ENCODE results near the gene ABTB2. TPM values are rescaled to one million over a fixed set of nuclear protein-coding genes. Genes with fewer than 3 reads are reported as not detected.

The ABTB2 gene
- total RNA-seq, 1 donor from 2014 or later = 3.2 TPM

DNA sequence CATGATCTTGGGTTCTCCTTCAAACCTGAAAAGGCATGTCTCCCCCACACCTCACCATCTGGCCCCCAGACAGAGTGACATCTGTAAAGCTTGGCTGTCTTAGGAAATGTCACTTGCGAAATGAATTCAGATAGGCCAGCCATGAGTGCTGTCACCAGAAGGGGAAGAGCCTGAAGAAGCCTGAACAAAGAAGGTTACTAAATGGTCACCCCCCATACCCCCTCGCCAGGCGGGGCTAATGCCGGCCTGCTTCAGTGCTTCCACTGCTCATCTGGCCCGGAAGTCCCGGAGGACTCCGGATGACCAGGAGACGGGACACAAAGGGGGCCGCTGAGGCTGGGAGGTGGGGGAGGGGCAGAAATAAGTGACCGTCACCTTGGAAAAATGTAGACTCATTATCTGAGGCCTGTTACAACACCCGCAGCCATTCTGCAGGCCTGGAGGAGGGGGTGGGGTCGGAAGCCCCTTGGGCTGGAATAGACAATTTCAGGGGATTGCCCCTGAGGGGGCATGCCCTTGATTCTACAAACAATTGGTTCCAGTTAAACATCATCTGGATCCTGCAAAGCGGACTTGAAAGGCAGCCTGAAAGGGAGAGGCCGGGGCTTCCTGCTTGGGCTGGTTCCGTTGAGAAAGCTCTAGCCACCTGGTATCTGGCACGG, 209.2 kb downstream of the ABTB2 start:
- H3K36me3 ChIP-seq = peaks cover 66% of the 10 kb centered on the region
- ATAC-seq (no peak), DNase-seq (no peak)
- no peaks in the 10 kb centered on the region for H3K9me3 ChIP-seq
- intact Hi-C loops (cut with DNase I) = no loop called here
- no peak overlapping the region for H3K27ac ChIP-seq
- no peaks in the 10 kb centered on the region for H3K27me3 ChIP-seq
- H3K4me3 ChIP-seq = no peak overlapping the region
- TF ChIP-seq CTCF (IDR thresholded peaks at IDR 0.05) = no peak
- no peaks in the 10 kb centered on the region for H3K4me1 ChIP-seq

DNA sequence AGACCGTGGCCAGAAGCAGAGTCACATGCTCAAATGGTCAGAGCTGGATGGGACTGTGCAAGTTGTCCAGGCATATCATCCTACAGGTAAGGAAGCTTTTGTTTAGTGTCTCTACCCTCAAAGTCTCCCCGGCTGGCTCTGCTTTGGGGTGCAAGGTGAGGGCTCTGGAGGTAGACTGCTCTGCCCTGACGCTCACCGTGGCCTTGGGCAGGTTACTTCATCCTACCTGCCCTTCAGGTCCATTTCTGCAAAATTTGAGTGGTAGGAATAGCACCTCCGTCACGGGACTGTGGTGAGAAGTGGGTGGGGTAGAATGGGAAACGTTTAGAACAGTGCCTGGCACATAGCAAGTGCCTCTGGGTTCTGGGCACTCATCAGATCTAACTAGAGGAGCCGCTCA, 210.2 kb downstream of the ABTB2 start:
- no peak overlapping the region for H3K27ac ChIP-seq
- TF ChIP-seq CTCF (IDR thresholded peaks at IDR 0.05) = no peak
- peaks cover 76% of the 10 kb centered on the region for H3K36me3 ChIP-seq
- no peak for ATAC-seq
- DNase-seq = no peak
- intact Hi-C loops (cut with DNase I) = no loop called here
- H3K4me1 ChIP-seq = no peaks in the 10 kb centered on the region
- H3K9me3 ChIP-seq = no peaks in the 10 kb centered on the region
- no peaks in the 10 kb centered on the region for H3K27me3 ChIP-seq
- H3K4me3 ChIP-seq = no peak overlapping the region

DNA sequence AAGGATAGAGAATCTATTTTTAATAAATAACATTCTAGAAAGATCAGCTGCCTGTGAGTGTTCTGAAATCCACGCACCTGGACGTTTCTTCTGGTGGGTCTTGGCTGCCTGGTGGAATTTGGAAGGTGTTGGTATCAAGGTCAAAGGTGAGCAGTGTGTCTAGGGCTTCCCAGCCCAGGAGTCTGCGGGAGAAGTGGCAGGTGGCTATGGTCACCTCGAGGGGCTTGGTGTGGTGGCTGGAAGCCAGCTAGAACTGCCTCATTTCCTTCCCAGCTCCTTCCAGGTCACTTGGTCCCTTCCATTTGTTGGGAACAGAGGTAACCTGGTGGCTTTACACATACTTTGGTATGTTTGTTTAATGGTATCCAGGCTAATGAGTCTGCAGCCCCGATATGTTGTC, 210.9 kb downstream of the ABTB2 start:
- no peak for DNase-seq
- H3K36me3 ChIP-seq = peaks cover 84% of the 10 kb centered on the region
- TF ChIP-seq CTCF (IDR thresholded peaks at IDR 0.05) = no peak

DNA sequence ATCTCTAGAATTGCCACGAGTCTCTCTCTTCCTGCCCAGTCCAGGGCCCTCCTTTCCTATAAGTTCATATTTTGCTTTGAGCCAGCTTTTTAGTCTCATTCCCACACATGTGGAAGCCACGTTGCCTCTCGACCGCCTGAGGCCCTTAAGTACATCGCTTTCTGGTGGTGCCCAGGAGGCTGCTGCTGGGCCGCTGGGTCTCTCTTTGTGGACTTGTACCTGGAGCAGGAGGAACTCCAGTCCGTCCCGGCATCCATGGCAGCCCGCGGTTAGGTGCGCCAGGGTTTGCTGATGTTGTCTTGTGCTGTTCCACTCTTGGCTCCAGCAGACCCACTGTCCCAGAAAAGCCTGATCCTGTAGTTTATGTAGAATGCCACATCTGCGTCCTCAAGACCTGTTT, 211.4 kb downstream of the ABTB2 start:
- Histone ChIP-seq H3K9me3 (no peaks in the 10 kb centered on the region), H3K4me3 (no peak overlapping the region), H3K36me3 (peaks cover 88% of the 10 kb centered on the region), H3K27me3 (no peaks in the 10 kb centered on the region), H3K4me1 (no peaks in the 10 kb centered on the region), H3K27ac (no peak overlapping the region)
- no peak for TF ChIP-seq CTCF (IDR thresholded peaks at IDR 0.05)
- no peak for DNase-seq
- ATAC-seq = no peak
- intact Hi-C loops (cut with DNase I) = no loop called here

More for the DNA sequence above, 210.9 kb downstream of the ABTB2 start:
- Histone ChIP-seq H3K4me1 (no peaks in the 10 kb centered on the region), H3K9me3 (no peaks in the 10 kb centered on the region), H3K4me3 (no peak overlapping the region), H3K27me3 (no peaks in the 10 kb centered on the region), H3K27ac (no peak overlapping the region)
- intact Hi-C loops (cut with DNase I) = no loop called here
- ATAC-seq = no peak

DNA sequence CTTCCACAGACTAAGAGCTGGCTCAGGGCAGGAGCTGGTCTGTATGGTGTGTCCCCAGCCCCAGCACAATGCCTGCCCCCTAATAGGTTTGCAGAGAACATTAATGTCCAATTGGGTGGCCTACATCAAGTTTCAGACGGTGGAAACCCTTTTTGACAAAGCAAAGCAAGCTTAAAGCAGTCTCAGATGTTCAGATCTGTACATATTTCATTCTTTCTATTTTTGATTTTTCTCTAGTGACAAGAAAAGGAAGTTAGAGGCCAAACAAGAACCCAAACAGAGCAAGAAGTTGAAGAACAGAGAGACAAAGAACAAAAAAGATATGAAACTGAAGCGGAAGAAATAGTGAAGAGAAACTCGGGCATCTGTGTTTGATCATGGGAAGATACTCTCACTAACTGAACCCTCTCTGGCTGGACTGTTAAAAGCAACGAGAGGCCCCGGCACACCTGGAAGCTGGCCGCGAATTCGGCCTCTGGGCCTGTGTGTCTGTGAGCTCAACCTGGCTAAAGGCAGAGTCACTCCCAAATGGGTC, 211.9 kb downstream of the ABTB2 start:
- no peak for TF ChIP-seq CTCF (IDR thresholded peaks at IDR 0.05)
- H3K4me3 ChIP-seq = no peak overlapping the region
- H3K4me1 ChIP-seq = no peaks in the 10 kb centered on the region
- DNase-seq (no peak), ATAC-seq (no peak)
- H3K27ac ChIP-seq = no peak overlapping the region
- intact Hi-C loops (cut with DNase I) = no loop called here
- H3K36me3 ChIP-seq = peaks cover 92% of the 10 kb centered on the region
- H3K9me3 ChIP-seq = no peaks in the 10 kb centered on the region
- no peaks in the 10 kb centered on the region for H3K27me3 ChIP-seq
